ENCODE results near the gene FSIP1.

The FSIP1 gene

GRCh38 chr15:39720621-39721611 is 61.7 kb downstream of the FSIP1 start:
- DNase-seq (ENCODE audit: low read depth, low spot score) = no peak

DNA sequence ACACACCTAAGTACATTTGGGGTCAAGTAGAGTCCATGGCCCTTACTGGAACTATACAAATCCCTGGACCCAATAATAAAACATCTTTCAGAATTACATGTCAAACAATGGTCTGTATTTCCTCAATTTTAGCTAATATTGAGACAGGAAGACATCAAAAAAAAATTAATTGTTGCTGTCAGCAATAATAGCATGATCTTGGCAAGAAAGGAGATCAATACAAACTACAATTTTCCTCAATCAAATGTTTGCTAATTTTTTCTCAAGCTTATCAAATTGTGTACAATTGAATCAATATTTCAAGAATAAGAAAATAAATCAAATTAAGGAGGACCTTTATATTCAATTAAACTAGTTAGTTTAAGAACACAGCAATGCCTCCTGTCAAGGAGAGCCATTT is 62.6 kb downstream of the FSIP1 start:
- DNase-seq (ENCODE audit: low read depth, low spot score) = no peak

GRCh38 chr15:39719109-39719508 is 63.5 kb downstream of the FSIP1 start:
- no peak for DNase-seq (ENCODE audit: low read depth, low spot score)

- DNase-seq (ENCODE audit: low read depth, low spot score) = no peak
Observed at GRCh38 chr15:39717134-39717533, 65.5 kb downstream of the FSIP1 start.

DNA sequence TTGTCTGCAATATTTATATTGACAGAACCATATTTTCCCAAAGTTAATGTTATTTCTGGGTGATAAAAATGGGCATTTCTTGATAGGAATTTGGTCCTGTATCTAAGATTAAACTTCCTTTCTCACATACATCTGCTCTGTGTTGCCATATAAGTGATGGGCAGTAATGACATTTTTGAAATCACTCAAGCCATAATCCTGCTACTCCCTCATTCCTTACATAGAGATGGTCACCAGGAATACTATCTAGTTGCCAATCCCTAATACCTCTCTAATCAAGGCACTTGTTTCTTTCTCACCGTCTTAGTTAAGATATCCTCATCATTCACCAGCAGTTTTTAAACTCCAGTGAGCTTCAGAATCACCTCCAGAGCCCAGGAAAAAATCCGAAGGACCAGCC is 68.4 kb downstream of the FSIP1 start:
- DNase-seq (ENCODE audit: low read depth, low spot score) = no peak

- DNase-seq (ENCODE audit: low read depth, low spot score) = no peak
Observed at GRCh38 chr15:39713846-39714245, 68.8 kb downstream of the FSIP1 start.

DNA sequence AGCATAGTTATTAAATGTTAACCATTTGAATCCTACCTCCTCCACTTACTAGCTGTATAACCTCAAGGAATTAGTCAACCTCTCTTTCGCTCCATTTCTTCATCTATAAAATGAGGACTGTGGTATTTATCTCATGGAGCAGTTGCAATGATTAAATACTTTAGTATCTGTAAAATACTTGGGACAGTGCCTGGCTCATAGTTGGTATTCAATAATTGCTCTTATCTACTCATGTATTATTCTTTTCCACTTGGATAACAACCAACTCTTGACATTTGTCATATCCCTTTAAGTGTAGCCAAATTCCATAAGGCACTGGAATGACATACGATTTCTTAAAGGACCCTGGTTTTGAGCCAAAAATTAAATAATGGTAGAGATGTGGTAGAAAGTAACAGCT is 72.0 kb downstream of the FSIP1 start:
- DNase-seq (ENCODE audit: low read depth, low spot score) = no peak

DNA sequence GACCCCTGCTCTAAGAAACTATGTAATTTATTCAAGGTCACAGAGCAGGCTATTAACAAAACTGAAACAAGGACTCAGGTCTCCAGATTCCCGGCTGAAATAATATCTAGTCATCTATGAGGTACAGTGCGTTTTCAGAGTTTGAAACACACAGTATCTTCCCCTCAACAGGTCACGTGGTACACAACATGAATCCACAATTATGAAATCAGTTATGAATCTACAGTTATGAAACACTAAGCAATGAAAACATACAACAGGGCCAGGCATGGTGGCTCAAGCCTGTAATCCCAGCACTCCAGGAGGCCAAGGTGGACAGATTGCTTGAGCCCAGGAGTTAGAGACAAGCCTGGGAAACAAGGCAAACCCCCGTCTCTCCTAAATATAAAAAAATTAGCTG is 72.7 kb downstream of the FSIP1 start:
- DNase-seq (ENCODE audit: low read depth, low spot score) = no peak

DNA sequence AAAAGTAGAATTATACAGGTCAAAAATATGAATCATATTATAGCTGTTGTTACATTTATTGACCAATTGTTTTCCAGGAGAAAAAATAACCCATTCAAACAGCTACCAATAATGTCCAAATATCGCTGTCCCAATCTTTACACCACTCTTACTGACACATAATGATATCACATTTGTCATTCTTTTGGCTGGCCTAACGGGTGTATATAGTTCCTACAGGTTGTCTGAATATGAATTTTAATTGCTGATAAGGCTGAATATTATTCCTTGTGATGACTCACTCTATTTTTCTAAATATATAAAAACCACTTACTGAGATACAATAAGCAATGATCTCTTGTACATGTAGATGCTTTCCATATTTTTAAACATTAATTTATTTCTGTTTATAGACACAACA is 76.4 kb downstream of the FSIP1 start:
- DNase-seq (ENCODE audit: low read depth, low spot score) = no peak

GRCh38 chr15:39704689-39705088 is 78.0 kb downstream of the FSIP1 start:
- DNase-seq (ENCODE audit: low read depth, low spot score) = no peak

DNA sequence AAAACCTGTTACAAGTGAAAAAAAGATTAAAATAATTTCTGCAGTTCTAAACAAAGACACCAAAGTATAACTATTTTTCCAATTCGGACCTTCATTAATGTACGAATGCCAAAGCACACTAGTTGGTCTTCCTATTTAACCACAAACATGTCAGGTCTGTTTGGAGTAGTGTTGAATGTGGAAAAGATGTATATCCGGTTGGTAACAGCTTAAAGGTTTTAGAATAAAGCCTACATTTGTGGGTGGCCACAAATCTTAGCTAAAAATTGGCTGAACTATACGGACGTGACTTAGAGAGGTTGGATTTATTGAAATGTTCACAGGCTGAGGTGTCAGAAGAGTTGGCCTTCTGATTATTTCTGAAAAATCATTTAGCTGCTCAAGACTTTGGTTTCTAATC is 78.4 kb downstream of the FSIP1 start:
- DNase-seq (ENCODE audit: low read depth, low spot score) = no peak

GRCh38 chr15:39701988-39702387 is 80.7 kb downstream of the FSIP1 start:
- no peak for DNase-seq (ENCODE audit: low read depth, low spot score)

DNA sequence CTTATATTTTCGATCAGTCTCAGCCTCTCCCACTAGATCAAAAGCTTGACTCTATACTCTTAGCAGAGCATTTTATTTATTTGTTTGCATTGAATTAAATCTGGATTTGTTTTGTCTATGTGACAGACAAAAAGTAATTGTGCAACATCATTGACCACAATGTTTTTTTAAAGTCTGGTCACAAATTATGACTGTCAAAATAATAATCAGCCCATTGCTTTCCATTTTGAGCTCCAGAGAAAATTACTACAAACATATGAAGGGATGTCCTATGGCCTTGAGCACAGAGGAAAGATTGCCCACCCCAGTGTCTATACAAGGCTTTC is 82.3 kb downstream of the FSIP1 start:
- DNase-seq (ENCODE audit: low read depth, low spot score) = no peak

DNA sequence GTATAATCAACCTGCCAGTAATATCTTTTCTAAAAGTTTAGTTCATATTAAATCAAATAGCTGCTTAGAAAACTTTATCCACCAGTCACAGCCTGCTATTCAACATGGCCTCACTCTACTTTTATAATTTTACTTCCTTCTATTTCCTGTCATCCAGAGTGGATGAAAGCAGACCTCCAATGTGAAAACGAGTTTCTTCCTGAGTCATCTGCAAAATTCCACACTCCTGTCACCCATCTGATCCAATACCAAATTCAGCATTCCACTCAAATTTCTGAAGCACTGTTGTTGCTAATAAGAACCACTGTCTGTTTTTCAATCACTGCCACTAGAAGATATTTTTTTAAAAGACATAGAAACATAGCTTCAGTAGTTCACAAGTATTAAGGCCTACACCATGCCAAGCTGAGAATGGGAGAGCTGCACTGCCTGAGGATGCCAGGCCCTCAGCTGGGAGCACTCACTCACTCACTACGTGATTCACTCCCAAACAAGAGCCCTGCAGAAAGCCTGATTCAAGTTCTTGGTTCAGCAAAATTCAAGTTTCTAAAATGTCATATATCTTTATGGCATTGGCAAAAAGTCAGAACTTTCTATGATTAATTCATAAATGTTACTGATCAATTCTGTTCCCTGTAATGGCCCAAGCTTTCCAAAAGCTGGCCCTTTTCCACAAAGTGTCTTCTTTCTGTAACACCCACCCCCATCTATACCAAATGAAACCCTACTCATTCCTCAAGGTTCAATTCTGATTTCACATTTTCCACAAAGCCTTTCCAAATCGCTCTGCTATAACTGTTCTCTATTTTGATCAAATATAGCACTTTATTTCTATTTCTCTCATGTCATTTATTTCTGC is 82.9 kb downstream of the FSIP1 start:
- DNase-seq (ENCODE audit: low read depth, low spot score) = no peak

DNA sequence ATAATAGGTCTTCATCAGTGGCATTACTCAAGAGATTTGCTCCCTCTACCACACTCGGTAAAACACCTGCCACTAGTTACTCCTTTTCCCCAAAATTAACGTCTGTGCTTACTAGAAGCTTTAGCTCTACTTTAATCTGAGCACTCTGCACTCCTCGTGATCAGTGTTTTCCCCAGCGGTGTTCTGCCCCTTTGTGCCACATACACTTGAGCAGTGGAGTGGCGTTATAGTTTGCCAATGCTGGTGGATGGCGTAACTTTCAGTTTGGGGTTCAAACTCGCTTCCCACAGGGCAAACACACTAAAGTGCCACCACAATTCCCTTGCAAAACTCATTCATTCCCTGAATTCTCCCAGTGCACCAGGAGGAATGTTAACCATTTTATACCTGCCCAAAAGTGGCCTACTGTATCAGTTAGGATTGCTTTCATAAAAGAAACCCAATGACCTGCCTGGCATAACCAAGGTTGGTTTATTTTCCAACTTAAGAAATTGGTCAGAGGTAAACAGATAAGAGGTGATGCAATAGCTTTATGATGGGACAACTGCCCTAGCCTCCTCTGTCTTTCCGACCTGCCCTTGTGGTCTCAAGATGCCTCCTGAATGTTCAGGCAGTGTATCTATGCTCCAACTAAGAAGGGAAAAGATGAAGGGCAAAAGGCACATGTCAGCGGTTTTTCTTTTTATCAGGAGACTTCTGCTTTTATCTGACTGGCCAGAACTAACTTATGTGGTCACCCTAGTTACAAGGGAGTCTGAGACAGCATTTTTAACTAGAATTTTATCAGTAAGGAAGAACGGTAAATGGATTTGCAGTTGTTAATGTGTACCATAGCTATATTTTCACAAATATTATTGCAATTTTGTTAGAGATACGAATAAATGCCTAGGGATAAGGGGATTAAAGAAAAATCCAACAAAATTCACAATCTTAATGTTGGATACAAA is 83.9 kb downstream of the FSIP1 start:
- no peak for DNase-seq (ENCODE audit: low read depth, low spot score)

- no peak for DNase-seq (ENCODE audit: low read depth, low spot score)
Observed at GRCh38 chr15:39697509-39697908, 85.1 kb downstream of the FSIP1 start.

- no peak for DNase-seq (ENCODE audit: low read depth, low spot score)
Observed at GRCh38 chr15:39695793-39696192, 86.8 kb downstream of the FSIP1 start.

- DNase-seq (ENCODE audit: low read depth, low spot score) = no peak
Observed at GRCh38 chr15:39692356-39693327, 90.0 kb downstream of the FSIP1 start.

DNA sequence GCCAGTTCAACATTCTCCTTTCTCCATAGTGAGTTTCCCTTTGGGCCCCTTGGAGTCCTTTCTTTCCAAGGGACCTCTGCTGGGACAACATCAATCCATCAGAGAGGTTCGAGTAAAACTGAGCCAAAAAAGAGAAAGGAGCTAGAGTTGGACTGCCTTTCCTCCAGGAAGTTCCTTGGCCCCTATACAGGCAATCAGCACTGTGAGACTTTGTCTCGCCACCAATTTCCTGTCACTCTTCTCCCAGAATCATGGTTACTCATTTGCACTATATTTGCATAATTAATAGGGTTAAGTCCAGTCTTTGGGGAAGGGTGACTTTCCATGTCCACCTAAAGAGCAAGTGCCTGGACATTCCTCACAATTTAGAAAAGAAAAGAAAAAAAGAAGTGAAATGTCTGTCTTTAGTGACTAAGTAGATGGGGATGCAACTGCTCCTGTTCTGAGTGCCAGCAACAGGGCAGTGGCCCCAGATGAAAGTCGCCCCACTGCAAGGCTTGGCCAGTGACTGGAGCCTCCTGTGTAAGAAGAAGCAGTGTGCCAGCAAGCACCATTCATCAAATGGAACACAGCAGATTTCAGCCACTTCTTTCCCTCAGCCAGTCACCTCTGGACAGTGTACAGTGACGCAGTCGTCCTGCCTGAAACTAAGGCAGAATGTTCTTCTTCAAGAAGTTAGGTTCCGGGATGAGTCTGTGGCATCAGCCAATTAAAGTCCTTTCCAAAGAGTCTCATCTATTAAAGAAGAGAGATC is 91.6 kb downstream of the FSIP1 start:
- DNase-seq (ENCODE audit: low read depth, low spot score) = no peak

GRCh38 chr15:39687965-39688364 is 94.7 kb downstream of the FSIP1 start:
- DNase-seq (ENCODE audit: low read depth, low spot score) = no peak

Data from smooth muscle cell of the brain vasculature (primary cell).